NCI-H187 (cell line): ENCODE measurements around the gene USP32.

ENCODE experiments used
- DNase-seq, 2 experiments: peaks; one replicate each; lab custom pipeline; 2025; lab: John Stamatoyannopoulos, UW

Gene USP32

DNA sequence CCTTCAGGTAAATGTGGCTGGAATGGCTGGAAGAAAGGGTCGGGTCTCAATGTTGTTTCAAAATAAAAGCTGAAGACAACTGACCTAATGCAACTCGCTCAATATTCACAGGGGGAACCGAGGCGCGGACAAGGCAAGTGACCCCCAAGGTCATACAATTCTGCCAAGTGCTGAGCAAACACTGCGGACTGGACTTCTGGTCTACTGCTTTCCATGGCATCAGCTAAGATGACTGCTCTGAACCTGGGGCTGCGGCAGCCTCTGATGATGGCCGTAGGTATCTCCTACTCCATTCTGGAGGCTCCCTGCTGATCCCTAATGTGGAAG lies 220.2 kb downstream of the USP32 start:
- DNase-seq = no peak

DNA sequence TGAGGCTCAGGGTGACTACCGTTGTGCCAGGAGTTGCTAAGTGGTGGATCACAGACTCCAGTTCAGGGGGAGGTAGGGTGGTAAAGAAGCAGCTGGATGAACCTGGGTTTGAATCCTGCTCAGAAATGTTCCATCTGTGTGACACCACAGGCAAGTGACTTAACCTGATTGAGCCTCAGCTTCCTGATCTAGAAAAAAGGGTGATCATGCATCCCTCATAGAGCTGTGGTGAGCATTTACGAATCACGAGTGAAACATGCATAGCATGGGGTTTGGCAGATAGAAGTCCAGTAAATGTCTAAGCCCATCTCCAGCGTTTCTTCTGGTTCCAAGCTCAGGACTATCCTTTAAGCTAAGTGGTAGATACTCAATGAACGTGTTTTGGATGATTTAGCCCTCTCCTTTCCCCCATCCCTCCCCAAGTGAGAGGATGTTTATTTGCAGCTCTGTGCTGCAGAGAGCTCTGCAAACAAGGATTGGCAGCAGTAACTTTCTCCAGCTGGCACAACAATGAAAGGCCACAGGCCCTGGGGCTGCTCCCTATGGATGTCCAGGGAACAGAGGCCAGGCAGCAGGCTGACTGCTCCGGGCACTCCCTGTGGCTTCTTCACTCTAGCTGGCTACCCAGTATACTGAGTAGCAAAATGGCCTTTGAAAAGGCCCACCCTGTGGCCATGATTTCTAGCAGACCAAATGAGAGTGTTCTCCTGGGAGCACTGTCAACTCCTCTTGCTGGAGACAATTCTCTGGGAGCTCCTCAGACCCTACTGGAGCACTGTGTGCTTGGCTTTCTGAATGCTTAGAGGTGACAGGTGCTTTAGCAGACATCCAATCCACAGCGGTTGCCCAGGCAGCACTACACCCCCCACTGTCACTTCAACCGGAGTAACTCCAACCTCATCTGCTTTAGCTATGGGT lies 220.8 kb downstream of the USP32 start:
- DNase-seq = peak in 1 of 2 experiments; percentile 19

DNA sequence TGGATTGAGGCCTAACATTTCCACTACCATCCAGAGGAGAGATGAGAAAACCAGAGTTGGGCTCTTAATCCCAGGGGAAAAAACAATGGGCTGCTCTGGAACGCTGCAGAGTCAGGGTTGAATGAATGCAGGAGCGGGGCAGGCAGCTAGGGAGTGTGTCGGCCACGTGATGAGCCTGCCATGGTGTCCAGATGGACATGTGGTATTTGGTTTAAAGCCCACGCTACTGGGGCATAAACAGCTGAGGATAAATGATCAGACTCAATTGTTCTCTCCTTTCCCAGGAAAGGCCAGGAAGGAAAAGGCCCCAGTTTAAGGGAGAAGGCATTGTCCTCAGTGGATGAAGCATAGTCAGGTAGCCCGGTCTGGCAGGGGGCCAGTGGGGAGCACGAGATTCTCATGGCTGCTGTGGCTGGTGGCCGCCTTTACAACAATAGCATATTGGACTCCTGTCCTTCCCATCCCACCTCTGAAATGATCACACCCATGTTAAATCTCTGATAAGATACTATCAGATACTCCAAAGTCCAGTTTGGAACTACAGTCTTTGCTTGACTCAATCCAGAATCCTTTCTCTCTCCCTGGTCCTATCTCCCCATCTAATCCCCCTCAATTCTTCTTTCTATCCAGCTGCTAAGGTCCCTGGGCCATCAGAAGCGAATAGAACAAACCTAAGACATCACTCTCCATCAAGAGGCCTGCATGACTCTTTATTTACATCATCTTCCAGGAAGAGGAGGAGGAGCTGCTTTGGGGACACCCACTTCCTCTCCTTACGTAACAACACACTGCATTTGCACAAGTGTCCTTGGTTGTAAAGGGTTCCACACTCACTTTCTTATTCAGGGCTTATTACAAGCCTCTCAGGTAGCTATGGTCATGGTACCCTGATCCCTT lies 221.8 kb downstream of the USP32 start:
- no peak for DNase-seq

DNA sequence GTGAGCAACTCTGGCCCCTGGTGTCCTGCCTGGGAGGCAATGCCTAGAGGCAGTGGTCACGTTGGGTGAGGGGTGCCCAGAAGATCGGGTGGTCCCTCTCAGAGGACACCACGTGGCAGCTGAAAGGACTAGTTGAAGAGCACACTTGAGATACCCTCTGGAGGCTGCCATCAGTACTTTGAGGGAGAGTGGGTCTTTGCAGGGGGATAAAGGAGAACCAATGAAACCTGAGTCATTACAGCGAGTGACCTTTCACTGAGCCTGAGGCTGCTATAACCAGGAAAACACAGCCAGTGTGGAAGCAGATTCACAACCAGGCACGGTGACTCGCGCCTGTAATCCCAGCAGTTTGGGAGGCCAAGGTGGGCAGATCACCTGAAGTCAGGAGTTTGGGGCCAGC lies 223.3 kb downstream of the USP32 start:
- no peak for DNase-seq

DNA sequence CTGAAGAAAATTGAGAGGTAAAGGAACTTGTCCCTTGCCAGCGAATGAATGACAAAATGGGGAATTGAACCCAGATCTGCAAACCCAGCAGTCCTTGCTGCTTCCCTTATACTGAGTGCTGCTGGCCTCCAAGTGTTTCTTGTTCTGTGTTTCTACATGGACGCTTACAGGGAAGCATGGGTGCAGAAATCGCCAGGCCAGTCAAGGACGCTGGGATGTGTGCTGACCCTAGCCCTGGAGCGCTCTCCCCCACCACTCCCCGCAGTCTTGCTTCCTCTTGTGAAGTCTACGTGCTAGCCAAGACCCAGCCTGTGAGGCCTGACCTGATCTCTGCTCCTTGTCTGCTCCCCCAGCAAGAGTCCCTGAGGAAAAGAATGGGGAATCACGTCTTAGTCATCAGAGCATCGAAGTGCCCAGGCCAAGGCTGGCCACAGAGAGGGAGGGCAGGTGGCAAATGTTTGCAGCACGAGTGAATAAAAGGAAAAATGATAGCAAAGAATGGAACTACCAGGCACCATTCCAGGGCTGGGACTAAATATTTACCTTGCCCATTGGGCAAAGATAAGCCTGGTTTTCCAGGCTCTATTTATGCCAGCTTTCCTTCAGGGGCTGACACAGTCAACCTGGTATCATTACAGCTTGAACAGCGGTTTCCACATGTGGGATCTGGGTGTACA lies 224.7 kb downstream of the USP32 start:
- no peak for DNase-seq

DNA sequence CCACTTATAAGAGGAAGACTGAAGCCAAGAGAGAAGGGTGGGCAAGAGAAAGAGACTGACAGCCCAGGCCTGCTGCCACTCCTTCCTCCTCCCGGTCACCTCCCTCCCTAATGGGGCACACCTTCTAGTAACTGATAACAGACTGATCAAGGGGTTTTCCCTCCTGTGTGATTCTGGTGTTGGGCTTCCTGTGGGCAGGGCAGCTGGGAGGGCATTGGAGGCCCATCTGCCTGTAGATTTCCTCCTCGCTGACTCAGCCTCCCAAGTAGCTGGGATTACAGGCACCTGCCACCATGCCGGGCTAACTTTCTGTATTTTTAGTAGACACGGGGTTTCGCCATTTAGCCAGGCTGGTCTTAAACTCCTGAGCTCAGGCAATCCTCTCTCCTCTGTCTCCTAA lies 226.0 kb downstream of the USP32 start:
- no peak for DNase-seq

DNA sequence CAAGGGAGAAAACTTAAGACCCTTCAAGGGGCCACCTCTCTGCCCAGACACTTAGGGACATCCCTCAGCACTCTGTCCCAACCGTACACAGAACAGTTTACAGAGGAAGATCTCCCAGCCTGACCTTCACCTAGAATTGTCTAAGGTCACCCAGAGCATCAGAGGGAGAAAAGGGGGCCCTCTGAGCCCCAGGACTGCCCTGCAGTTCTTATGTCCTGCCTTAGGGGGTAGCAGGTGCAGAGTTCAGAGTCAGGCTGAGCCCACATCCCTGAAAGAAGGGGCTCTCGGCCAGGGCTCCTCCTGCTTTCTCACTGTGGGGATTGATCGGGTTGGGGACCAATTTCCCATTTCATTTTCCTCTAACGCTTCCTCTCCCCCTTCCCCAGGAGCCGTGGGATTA lies 226.7 kb downstream of the USP32 start:
- DNase-seq = no peak

DNA sequence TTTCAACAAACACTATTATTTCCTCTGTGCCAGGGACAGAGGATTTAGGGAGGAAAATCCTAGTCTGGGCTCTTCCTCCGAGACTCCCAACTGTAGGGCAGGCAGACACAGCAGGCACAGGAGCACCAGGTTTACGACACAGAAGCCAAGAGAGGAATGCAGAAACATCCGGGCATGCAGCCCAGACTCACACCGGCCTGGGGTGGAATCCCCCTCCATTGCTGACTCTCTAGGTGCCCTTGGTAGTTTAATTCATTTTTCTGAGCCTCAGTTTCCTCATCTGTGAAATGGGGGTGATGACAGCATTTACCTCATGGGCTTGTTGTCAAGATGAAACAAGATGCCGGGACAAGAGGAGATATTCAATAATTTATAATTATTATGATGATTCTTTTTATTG lies 227.2 kb downstream of the USP32 start:
- no peak for DNase-seq

DNA sequence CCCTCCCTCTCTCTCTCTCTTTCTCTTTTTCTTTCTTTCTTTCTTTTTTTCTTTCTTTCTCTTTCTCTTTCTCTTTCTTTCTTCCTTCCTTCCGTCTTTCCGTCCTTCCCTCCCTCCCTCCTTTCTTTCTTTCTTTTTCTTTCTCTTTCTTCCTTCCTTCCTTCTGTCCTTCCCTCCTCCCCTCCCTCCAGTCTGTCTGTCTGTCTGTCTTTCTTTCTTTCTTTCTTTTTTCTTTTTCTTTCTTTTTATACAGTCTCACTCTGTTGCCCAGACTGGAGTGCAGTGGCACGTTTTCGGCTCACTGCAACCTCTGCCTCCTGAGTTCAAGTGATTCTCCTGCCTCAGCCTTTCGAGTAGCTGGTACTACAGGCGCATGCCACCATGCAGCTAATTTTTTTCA lies 227.8 kb downstream of the USP32 start:
- DNase-seq = no peak

DNA sequence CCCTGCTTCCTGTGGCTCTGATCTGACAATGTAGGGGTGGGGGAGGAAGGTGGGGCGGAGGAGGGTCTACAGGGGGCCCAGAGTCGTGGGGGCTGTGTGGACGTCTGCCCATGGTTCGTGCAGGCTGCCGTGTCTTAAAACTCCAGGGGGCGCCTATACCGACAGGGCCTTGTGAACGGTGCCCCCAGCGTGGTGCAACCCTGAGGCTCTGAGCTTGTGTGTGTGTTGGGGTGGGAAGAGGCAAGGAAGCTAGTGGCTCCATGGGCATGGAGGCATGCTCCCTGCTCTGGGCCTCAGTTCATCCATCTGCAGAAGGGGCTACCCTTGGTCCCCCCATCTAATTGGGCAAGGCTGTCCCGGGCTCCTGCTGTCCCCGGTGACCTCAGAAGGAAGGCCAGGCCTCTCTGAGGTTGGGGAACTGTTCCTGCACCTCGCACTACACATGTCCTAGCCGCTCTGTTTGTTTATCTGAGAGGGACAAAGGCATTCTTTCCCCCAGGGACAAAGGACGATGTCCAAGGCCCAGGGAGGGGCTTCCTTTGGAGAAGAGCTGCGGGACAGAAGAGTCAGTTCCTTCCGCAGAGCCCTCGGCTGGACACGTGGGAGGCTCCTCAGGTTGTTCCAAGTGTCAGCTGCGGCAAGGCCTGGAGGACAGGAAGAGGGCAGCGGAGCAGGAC lies 228.7 kb downstream of the USP32 start:
- DNase-seq = no peak

DNA sequence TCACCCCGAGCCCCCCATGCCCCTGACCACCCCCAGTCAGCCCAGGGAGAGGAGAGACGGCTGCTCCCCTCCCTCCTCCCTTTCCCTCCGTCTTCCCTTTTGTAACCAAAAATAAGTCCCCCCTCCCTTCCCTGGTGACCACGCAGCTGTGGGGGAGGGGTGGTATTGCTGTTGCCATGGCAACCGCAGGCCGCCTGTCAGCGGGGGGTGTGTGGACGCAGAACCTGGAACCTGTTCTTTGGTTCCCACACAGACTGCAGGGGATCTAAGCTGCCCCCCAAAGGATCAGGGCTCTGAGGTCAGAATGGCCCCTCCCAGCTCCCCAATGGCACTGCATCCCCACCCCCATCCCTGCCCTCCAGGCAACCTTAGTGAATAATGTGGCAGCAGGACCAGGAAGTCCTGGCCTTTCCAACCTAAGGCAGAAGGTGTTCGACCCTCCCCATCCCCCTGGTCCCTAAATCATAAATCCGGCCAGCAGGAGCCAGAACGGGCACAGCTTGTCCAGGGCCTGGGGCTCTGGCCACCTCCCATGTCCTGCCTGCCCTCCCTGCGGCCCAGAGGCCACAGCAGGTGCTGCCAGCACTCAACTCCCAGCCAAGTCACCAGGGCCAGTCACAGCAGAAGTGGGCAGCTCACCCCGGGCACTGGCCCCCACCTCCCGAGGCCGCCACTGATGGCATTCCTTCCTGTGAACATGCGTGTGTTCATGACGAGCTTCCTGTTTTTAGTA lies 230.2 kb downstream of the USP32 start:
- no peak for DNase-seq

DNA sequence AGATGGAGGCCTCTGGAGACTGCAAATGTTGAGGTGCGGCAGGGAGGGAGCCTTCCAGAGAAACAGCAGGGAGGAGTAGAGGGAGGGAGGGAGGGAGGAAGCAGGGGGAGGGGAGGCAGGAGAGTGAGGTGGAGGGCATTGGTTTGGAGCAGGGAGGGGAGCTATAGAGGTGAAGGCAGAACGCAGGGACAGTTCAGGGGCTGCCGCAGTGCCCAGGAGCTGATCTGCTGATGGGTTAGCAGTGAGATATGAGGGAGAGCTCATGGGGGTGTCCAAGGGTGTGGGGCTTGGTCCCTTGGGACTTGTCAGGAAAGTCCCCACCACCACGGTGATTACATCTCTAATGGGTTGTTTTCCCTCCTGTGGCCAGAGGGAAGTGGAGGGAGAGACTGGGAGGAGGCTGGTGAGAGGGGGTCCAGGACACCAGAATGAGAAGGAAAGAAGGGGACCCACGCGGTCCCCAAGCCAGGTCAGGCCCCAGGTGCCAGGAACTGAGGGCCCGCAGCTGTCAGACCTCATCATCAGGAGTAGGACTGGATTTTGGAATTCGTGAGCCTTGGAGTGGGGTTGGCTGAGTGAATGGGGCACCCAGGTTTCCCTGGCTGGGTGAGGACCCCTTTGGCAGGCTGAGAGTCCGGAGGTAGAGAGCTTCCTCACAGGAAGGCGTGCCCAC lies 231.0 kb downstream of the USP32 start:
- DNase-seq = no peak

DNA sequence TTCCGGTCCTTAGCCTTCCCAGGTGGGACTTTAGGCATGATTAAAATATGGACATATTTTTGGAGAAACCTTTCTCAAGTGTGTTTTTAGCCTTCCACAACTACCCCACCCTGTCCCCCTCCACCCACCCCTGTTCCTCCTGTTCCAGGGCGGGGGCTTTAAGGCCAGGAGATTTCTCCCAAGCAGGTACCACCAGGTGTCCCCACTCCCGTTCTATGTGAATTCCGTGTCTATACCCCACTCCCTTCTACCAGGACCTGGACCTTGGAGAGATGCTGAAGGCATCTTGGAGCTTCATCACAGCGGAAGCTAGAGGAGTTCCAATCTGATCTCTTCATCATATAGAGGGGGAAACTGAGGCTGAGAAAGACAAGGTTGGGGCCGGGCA lies 232.5 kb downstream of the USP32 start:
- no peak for DNase-seq

DNA sequence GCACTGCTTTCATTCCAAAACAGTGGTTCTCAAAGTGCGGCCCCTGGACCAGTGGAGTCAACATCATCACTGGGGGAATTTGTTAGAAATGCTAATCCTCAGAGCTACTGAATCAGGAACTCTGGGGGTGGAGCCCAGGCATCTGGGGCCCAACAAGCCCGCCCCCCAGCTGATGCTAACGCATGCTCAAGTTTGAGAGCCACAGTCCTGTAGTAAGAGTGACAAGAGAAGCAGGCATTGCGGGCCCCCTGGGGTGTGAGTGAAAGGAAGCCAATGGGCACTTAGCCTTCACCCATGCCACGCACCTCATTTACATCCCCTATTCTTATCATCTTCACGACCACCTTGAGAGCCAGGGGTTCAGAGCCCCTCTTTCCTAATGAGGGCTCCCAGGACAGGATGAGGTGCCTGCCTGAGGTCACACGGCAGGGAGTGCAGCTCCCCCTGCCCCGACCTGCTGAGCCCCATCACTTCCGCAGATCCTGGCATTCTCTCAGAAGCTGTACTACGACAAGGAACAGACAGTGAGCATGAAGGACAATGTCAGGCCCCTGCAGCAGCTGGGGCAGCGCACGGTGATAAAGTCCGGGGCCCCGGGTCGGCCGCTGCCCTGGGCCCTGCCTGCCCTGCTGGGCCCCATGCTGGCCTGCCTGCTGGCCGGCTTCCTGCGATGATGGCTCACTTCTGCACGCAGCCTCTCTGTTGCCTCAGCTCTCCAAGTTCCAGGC lies 233.0 kb downstream of the USP32 start:
- DNase-seq = no peak

DNA sequence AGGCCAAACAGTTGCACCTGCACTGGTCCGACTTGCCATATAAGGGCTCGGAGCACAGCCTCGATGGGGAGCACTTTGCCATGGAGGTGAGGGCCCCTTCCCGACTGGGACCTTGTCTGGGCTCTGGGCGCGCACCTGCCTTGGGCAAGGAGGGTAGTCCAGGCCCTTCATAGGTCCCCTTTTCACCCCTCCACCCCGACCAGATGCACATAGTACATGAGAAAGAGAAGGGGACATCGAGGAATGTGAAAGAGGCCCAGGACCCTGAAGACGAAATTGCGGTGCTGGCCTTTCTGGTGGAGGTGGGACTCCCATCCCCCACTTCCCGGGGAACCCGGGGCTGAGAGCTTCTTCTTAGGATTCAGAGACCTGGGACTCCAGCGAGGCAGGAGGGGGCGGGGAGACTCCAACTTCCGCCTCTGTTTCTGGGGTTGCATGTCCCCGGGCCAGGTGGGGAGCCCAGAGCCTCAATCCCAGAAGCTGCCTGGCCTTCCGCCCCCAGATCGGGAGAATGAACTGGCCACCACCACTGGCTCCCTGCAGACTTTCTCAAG lies 234.4 kb downstream of the USP32 start:
- no peak for DNase-seq

DNA sequence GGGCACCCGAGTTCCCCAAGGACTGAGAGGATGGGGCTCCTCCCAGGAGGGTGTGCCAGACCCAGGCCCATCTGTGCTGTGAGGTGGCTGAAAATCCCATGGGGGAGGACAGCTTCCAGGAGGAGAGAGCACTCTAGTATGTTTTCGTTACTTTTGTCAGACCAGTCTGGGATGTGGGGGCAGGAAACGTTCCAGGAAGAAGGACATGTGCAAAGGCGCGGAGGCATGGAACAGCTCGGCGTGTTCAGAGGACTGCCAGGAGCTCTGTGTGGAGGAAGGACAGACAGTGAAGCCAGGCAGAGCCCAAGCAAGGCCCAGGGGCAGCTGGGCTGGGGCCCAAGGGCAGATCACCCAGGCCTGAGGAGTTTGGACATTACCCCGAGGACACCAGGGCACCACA lies 235.2 kb downstream of the USP32 start:
- no peak for DNase-seq

DNA sequence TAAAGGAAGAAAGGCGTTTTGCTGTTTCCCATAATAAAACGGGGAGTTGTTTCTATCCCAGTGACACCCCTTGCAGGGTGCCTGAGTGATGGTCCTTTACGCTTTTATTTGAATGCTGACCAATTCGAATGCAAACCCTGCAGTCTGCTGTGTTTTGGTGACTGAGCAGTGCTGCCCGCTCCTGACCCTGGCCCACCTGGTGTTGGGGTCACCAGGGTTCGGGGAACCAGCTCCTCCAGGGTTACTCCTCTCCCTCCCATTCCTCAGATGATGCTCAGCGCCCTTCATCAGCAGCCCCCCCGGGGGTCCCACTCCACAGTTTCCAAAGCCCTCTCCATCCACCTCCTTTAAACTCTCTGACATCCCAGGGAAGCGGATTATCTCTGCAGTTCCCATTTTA lies 236.1 kb downstream of the USP32 start:
- DNase-seq = no peak

DNA sequence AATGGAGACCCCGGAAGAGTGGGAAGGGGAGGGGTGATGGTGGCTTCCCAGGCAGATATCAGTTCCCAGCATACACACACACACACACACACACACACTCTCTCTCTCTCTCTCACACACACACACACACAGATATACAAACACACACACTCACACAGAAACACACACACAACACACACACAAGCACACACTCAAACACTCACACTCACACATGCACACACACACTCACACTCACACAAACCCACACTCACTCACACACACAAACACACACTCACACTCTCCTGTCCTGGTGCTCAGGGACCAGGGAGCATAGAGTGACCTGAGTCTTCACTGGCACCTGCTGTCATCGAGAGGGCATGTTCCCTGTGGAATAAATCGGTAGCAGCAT lies 236.5 kb downstream of the USP32 start:
- DNase-seq = no peak

DNA sequence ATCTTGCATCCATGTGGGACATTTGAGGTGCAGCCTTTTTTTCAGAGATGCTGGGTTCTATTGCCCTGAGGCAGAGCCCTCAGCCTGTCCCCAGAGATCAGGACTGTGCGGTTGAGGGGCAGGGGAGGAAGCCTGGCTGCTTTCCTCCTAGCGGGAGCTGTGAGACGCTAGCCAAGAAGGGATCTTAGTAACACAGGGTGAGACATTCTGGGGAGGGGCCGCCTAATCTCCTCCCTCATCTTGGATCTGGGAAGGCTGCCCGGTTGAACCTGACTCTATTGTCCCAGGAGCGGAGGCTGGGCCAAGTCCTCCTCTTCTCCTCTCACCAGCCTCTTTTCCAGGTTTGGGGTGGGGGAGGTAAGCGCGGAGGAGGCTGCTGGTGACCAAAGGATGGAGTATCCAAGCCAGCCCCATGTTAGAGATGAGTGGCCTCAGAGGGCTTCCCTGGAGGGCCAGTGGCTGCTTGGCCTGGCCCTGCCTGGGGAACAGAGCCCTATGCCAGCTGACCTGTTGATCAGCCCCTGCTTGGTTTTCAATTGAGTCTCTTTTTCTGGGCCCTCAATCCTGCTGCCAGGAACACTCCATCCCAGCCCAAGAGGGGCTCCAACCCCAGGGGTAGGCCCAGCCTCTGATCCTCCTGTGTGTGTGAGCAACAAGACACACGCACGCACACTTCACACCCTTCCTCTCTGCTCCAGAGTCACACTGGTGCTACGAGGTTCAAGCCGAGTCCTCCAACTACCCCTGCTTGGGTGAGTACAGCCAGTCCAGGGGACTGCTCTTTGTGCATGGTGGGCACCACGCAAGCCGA lies 237.1 kb downstream of the USP32 start:
- no peak for DNase-seq
